ENCODE measurements around the gene HES7.
"Not testable (repeated sequence)": the region's sequence is repeated elsewhere in the genome, so short reads cannot be mapped to it uniquely, and the experiment has no call there.

The HES7 gene

GRCh38 chr17:8095361-8095760 is 28.5 kb downstream of the HES7 start:
- DNase-seq: no peak

GRCh38 chr17:8091033-8091687 is 32.7 kb downstream of the HES7 start:
- DNase-seq: no peak

GRCh38 chr17:8089728-8090127 is 34.2 kb downstream of the HES7 start:
- DNase-seq: no peak

GRCh38 chr17:8087952-8088230 is 36.0 kb downstream of the HES7 start:
- no peak for DNase-seq

GRCh38 chr17:8087075-8087951 is 36.6 kb downstream of the HES7 start, which contains the start of gene ALOX12B:
TSS of gene ALOX12B (minus strand) at chr17:8087716. CDS start at chr17:8087442, 274 bp downstream.
- DNase-seq: no peak

- DNase-seq: no peak
Observed at GRCh38 chr17:8084250-8084649, 39.7 kb downstream of the HES7 start.

GRCh38 chr17:8082292-8082691 is 41.6 kb downstream of the HES7 start:
- no peak for DNase-seq

- no peak for DNase-seq
Observed at GRCh38 chr17:8081876-8082275, 42.0 kb downstream of the HES7 start.

- DNase-seq: no peak
Observed at GRCh38 chr17:8080799-8081219, 43.1 kb downstream of the HES7 start.

- no peak for DNase-seq
Observed at GRCh38 chr17:8080208-8080798, 43.6 kb downstream of the HES7 start.

GRCh38 chr17:8079291-8080207 is 44.4 kb downstream of the HES7 start:
- peak; percentile 74 to 80 for DNase-seq

GRCh38 chr17:8077939-8078338 is 46.0 kb downstream of the HES7 start:
- DNase-seq: not testable (repeated sequence)

GRCh38 chr17:8076502-8077266 is 47.2 kb downstream of the HES7 start:
- no peak for DNase-seq

GRCh38 chr17:8075574-8076342 is 48.1 kb downstream of the HES7 start:
- DNase-seq: no peak

- DNase-seq: no peak
Observed at GRCh38 chr17:8075081-8075480, 48.8 kb downstream of the HES7 start.

- DNase-seq: no peak
Observed at GRCh38 chr17:8074554-8074953, 49.4 kb downstream of the HES7 start.

- DNase-seq: peak; percentile 87 to 89
Observed at GRCh38 chr17:8073627-8074484, 50.0 kb downstream of the HES7 start.

GRCh38 chr17:8072729-8073461 is 51.0 kb downstream of the HES7 start:
- DNase-seq: no peak

GRCh38 chr17:8072341-8072728 is 51.6 kb downstream of the HES7 start:
- DNase-seq: no peak

GRCh38 chr17:8071496-8071895 is 52.4 kb downstream of the HES7 start:
- DNase-seq: no peak

Data from stimulated activated CD4-positive, alpha-beta T cell treated with anti-CD3 and anti-CD28 coated beads, Interleukin-2, amount 100 ng/mL, for 48 hours (primary cell).